Choroid plexus epithelial cell (primary cell): ENCODE results near the gene SERPINB5.

ENCODE experiments used
- DNase-seq: peaks from one replicate; pipeline ENCODE4 v3.0.0-alpha.2; 2010; ENCODE audit warnings: low read depth
- H3K4me3 ChIP-seq: 2 replicates; pipeline ENCODE4 v1.5.1; 2011; ENCODE audit warnings: low read depth, mild to moderate bottlenecking, control low read depth, low read length, moderate library complexity
- TF ChIP-seq, protein P1 (sequence below): conservative IDR thresholded peaks from 2 replicates; pipeline ENCODE4 v1.5.1; 2011; ENCODE audit warnings: low read depth, mild to moderate bottlenecking, control low read depth, inconsistent platforms, low read length, moderate library complexity

Gene SERPINB5

DNA sequence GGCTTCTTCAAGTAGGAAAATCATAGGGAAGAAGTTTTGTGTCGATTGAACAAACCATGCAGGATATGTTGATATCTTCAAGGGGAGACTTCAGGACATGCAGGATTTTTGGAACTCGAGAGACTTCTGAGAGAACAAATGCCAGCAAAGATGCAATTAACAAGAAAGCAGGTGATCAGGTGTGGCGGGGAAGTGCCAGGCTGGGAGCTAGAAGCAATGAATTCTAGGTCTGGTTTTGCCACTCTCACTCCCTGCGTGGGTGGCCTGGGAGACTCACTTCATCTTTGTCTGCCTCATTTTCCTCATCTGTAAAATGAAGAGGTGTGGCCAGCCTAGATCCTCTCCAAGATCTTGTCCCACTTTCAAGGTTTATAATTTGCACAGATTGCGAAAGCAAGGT, 3.1 kb downstream of the SERPINB5 start:
- TF ChIP-seq, protein P1, sequence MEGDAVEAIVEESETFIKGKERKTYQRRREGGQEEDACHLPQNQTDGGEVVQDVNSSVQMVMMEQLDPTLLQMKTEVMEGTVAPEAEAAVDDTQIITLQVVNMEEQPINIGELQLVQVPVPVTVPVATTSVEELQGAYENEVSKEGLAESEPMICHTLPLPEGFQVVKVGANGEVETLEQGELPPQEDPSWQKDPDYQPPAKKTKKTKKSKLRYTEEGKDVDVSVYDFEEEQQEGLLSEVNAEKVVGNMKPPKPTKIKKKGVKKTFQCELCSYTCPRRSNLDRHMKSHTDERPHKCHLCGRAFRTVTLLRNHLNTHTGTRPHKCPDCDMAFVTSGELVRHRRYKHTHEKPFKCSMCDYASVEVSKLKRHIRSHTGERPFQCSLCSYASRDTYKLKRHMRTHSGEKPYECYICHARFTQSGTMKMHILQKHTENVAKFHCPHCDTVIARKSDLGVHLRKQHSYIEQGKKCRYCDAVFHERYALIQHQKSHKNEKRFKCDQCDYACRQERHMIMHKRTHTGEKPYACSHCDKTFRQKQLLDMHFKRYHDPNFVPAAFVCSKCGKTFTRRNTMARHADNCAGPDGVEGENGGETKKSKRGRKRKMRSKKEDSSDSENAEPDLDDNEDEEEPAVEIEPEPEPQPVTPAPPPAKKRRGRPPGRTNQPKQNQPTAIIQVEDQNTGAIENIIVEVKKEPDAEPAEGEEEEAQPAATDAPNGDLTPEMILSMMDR: no peak
- no peak overlapping the region for H3K4me3 ChIP-seq

DNA sequence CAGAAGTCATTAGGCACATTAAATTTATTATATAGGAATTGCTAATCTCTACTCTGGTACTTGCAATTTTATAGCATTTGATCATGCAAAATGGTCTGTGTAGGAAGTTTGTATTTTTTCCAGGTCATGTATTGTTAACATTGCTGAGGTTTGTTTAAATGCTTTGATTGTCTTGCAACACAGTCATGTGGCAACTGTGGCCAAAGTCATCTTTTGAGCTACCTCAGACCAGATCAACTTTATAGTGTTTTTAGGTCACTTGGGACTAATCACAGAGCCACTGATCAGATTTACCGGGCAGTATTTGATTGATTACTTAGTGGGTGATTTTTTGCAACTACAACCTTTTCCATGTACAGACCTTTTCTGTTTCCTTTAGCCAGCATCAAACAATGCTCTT, 3.7 kb downstream of the SERPINB5 start:
- no peak for DNase-seq
- H3K4me3 ChIP-seq: no peak overlapping the region
- TF ChIP-seq, protein P1: no peak

More for the DNA sequence above, 3.1 kb downstream of the SERPINB5 start:
- DNase-seq: no peak

DNA sequence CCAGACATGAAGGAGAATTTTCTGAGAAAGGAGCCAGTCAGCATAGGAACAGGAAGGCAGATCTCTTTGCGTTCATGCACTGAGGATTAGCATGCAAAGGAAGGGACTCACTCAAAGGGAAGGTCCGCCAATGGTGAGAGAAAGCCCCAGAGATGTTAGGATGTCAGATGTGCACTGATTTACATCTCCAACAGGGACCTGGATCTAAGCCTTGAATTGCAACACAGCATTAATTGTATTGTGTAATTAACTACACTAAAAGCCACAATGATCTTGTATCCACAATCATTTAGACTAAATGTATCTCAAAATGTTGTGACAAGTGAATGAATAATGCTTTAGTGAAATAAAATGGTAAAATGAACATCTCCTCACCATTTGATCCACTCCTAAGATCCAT, 4.2 kb downstream of the SERPINB5 start:
- DNase-seq: no peak
- H3K4me3 ChIP-seq: no peak overlapping the region
- TF ChIP-seq, protein P1: no peak

DNA sequence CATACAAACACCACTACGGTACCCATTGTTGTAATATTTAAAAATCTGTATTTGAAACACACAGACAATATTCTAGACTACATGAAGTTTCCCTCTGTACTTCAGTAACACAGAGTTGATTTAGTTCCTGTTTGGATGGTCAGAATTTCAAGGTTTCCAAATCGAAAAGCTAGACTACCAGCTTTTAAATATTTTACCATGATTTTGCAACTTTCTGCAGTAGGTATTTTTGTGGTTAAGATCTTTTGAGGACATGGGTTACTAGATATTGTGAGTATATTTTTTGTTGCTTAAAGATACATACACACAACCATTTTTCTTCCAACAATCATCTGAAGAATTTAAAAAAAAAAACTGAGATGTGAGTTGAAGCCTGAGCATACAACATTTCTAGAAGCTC, 10.9 kb downstream of the SERPINB5 start:
- DNase-seq: no peak
- TF ChIP-seq, protein P1: no peak
- no peak overlapping the region for H3K4me3 ChIP-seq

DNA sequence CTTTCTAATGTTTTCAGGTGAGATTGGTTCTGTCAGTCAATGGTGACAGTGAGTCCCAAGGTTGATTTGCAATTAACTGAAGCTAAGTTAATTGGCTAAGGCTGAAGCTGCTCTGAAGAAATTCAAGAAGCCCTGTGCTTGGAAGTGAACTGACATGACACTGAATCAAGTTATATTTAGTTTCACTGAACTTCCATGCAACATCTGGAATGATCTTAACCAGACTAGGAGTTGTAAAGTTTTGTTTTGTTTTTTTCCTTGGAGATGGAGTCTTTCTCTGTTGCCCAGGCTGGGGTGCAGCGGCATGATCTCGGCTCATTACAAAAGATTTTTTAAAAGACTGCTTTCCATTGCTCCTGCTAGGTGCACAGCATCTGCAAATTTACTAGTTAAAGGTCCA, 11.4 kb downstream of the SERPINB5 start:
- no peak overlapping the region for H3K4me3 ChIP-seq
- no peak for DNase-seq
- TF ChIP-seq, protein P1: no peak

DNA sequence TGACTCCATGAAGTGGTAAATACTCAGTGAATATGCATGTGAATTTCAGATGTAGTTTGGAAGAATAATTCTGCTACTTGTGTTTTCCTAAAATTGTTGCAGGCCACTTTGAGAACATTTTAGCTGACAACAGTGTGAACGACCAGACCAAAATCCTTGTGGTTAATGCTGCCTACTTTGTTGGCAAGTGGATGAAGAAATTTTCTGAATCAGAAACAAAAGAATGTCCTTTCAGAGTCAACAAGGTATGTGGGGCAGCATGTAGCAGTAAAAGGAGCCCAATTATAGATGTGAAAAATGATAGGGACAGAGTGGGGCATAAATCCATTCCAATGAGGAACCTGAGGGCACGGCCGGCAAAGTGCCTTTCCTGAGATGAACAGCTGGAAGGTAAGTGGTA, 16.1 kb downstream of the SERPINB5 start:
- TF ChIP-seq, protein P1: no peak
- no peak for DNase-seq
- H3K4me3 ChIP-seq: no peak overlapping the region

DNA sequence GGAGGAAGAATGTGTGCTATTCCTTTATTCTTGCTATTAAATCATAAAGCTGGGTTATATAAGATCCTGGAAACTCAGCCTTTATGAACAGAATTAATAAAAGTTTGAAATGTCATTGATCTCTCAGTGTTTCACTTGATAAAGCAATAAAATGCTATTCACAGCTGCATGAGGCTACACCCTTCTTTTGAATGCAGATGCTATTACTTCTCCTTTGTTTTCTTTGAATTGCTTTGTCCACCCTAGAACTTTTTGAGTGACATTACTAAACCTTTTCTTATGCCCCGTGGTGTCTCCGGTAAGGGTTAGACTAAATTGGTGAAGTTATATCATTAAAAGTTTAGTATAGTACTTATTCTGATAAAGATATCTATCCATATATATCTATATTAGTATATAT, 18.9 kb downstream of the SERPINB5 start:
- H3K4me3 ChIP-seq: no peak overlapping the region
- DNase-seq: no peak
- TF ChIP-seq, protein P1: no peak
